CD8-positive, alpha-beta memory T cell (primary cell): Measurements from ENCODE around the gene ELMOD1. TPM values are rescaled to one million over a fixed set of nuclear protein-coding genes. Genes with fewer than 3 reads are reported as not detected.
A peak's percentile ranks its signal among the peaks of the same experiment; 100 is the strongest.
"Not testable (repeated sequence)": the region's sequence is repeated elsewhere in the genome, so short reads cannot be mapped to it uniquely, and the experiment has no call there.

Experiments
- CTCF ChIA-PET: fragments of 350-600 bp; sonication (Branson Sonifier 250); formaldehyde crosslinking; loops from one replicate; lab custom pipeline; 2021; ENCODE audit warnings: antibody characterized with exemption; lab: Charles Lee
- POLR2A ChIA-PET: fragments of 350-600 bp; sonication (Branson Sonifier 250); formaldehyde crosslinking; loops from one replicate; lab custom pipeline; 2021; ENCODE audit warnings: antibody characterized with exemption; lab: Charles Lee
- DNase-seq, 5 donors: peaks; one replicate each; pipeline versions ENCODE4 v3.0.0 to v3.0.0-alpha.2; 2020 to 2022; ENCODE audit warnings: mixed read lengths in 1 of 5
- H3K27ac ChIP-seq: one replicate; pipeline ENCODE4 v1.7.0; 2013; ENCODE audit warnings: low read depth, mild to moderate bottlenecking, low read length, moderate library complexity
- H3K27me3 ChIP-seq: 2 replicates; pipeline ENCODE4 v1.7.0; 2013; ENCODE audit warnings: low read length, mild to moderate bottlenecking; ENCODE audit not compliant: insufficient read depth, poor library complexity, severe bottlenecking
- H3K36me3 ChIP-seq: 2 replicates; pipeline ENCODE4 v1.7.0; 2013; ENCODE audit warnings: mild to moderate bottlenecking, low read length, moderate library complexity; ENCODE audit not compliant: insufficient read depth
- H3K4me1 ChIP-seq: 2 replicates; pipeline ENCODE4 v1.7.0; 2013; ENCODE audit warnings: mild to moderate bottlenecking, low read length, moderate library complexity; ENCODE audit not compliant: insufficient read depth
- H3K4me3 ChIP-seq: 2 replicates; pipeline ENCODE4 v1.7.0; 2013; ENCODE audit warnings: mild to moderate bottlenecking, low read length
- H3K9me3 ChIP-seq: 2 replicates; pipeline ENCODE4 v1.7.0; 2013; ENCODE audit warnings: mild to moderate bottlenecking, low read length
- H3K27ac Mint-ChIP-seq, 8 donors: one replicate each; pipeline ENCODE4 v1.8.0; 2020 to 2021; ENCODE audit warnings: mixed read lengths in 8 of 8, mild to moderate bottlenecking in 6 of 8, inconsistent platforms in 3 of 8, moderate library complexity in 3 of 8
- H3K27me3 Mint-ChIP-seq, 2 donors: one replicate each; pipeline ENCODE4 v1.8.0; 2020 to 2021; ENCODE audit warnings: mixed read lengths in 2 of 2, mild to moderate bottlenecking in 1 of 2, moderate library complexity in 1 of 2
- H3K36me3 Mint-ChIP-seq, 3 donors: one replicate each; pipeline ENCODE4 v1.8.0; 2020 to 2021; ENCODE audit warnings: mixed read lengths in 3 of 3, inconsistent platforms in 1 of 3, mild to moderate bottlenecking in 1 of 3
- H3K4me1 Mint-ChIP-seq, 3 donors: one replicate each; pipeline ENCODE4 v1.8.0; 2020 to 2021; ENCODE audit warnings: mixed read lengths in 3 of 3, inconsistent platforms in 1 of 3, mild to moderate bottlenecking in 1 of 3
- H3K4me3 Mint-ChIP-seq, 7 donors: one replicate each; pipeline ENCODE4 v1.8.0; 2020 to 2021; ENCODE audit warnings: mixed read lengths in 7 of 7, mild to moderate bottlenecking in 6 of 7, moderate library complexity in 4 of 7, inconsistent platforms in 2 of 7
- H3K9me3 Mint-ChIP-seq, 5 donors: one replicate each; pipeline ENCODE4 v1.8.0; 2020 to 2022; ENCODE audit warnings: mixed read lengths in 5 of 5, mild to moderate bottlenecking in 3 of 5, moderate library complexity in 2 of 5, inconsistent platforms in 1 of 5
- polyA plus RNA-seq: library from polyadenylated mRNA; unstranded; fragments of 300-500 nt; fragmentation: Illumina TruSeq; gene quantifications from one replicate; pipeline ENCODE4 v1.2.3, GENCODE V29; 2021
- total RNA-seq, 2 experiments: library from RNA; stranded (reverse); gene quantifications; one replicate each; pipeline ENCODE4 v1.2.3, GENCODE V29; 2021

ELMOD1 gene
- total and polyA plus RNA-seq, 3 experiments from 2014 or later = not detected

- no peaks in the 10 kb centered on the region for H3K36me3 ChIP-seq
- H3K27ac ChIP-seq = no peak overlapping the region
- POLR2A ChIA-PET = no interaction called here
- peaks cover 10% of the 10 kb centered on the region for H3K4me1 ChIP-seq
- Mint-ChIP-seq H3K4me3 (peak overlapping the region in 1 of 7 donors; percentile 64), H3K36me3 (peaks cover 0 to 9% (median 2%) of the 10 kb centered on the region in 3 donors), H3K27ac (no peak overlapping the region), H3K9me3 (no peaks in the 10 kb centered on the region), H3K4me1 (peaks cover 19 to 21% (median 20%) of the 10 kb centered on the region in 3 donors), H3K27me3 (peaks cover 4 to 12% of the 10 kb centered on the region in 2 donors)
- no peaks in the 10 kb centered on the region for H3K9me3 ChIP-seq
- no peak overlapping the region for H3K4me3 ChIP-seq
- no peak for DNase-seq
- H3K27me3 ChIP-seq = peaks cover under 1% of the 10 kb centered on the region
- CTCF ChIA-PET = no interaction called here
Measured at GRCh38 chr11:107570015-107570414, 20.9 kb upstream of the ELMOD1 start.

- Mint-ChIP-seq H3K9me3 (no peaks in the 10 kb centered on the region), H3K4me1 (no peaks in the 10 kb centered on the region), H3K36me3 (peaks cover 0 to 2% (median 0%) of the 10 kb centered on the region in 3 donors), H3K4me3 (no peak overlapping the region), H3K27me3 (peaks cover 4 to 20% of the 10 kb centered on the region in 2 donors), H3K27ac (no peak overlapping the region)
- Histone ChIP-seq H3K4me3 (no peak overlapping the region), H3K27me3 (peaks cover 4% of the 10 kb centered on the region), H3K4me1 (no peaks in the 10 kb centered on the region), H3K27ac (no peak overlapping the region), H3K36me3 (no peaks in the 10 kb centered on the region), H3K9me3 (no peaks in the 10 kb centered on the region)
- POLR2A ChIA-PET = no interaction called here
- CTCF ChIA-PET = interaction anchor here (1.1 to 1.6 kb wide), 3 partner anchors 10 to 110 kb away, joined by 3 to 4 read pairs (median 4); no protein-coding TSS in a partner anchor
- DNase-seq = no peak
Measured at GRCh38 chr11:107573438-107573837, 17.5 kb upstream of the ELMOD1 start.

- peaks cover 3 to 33% of the 10 kb centered on the region in 2 donors for H3K27me3 Mint-ChIP-seq
- CTCF ChIA-PET = interaction anchor here (0.8 to 2.1 kb wide), 7 partner anchors 10 to 112 kb away, joined by 3 to 9 read pairs (median 4); partner anchors contain the start of gene ALKBH8
- H3K4me3 ChIP-seq, H3K9me3 Mint-ChIP-seq, H3K4me3 Mint-ChIP-seq, POLR2A ChIA-PET, H3K27me3 ChIP-seq, H3K9me3 ChIP-seq, H3K27ac ChIP-seq, H3K27ac Mint-ChIP-seq, H3K36me3 ChIP-seq, H3K36me3 Mint-ChIP-seq, H3K4me1 ChIP-seq, H3K4me1 Mint-ChIP-seq: not testable (repeated sequence)
- peak; percentile 10 to 54 (median 31) for DNase-seq
Measured at GRCh38 chr11:107576497-107577345, 14.2 kb upstream of the ELMOD1 start.

- H3K4me3 Mint-ChIP-seq = no peak overlapping the region
- H3K4me1 Mint-ChIP-seq = no peaks in the 10 kb centered on the region
- H3K27ac Mint-ChIP-seq = no peak overlapping the region
- no peak overlapping the region for H3K27ac ChIP-seq
- no peaks in the 10 kb centered on the region for H3K4me1 ChIP-seq
- POLR2A ChIA-PET = no interaction called here
- peaks cover 3 to 32% of the 10 kb centered on the region in 2 donors for H3K27me3 Mint-ChIP-seq
- H3K36me3 ChIP-seq = no peaks in the 10 kb centered on the region
- no peak overlapping the region for H3K4me3 ChIP-seq
- H3K27me3 ChIP-seq = peaks cover 4% of the 10 kb centered on the region
- H3K36me3 Mint-ChIP-seq = peaks cover 0 to 8% (median 2%) of the 10 kb centered on the region in 3 donors
- peaks cover 0 to 1% (median 0%) of the 10 kb centered on the region in 5 donors for H3K9me3 Mint-ChIP-seq
- DNase-seq = no peak
- no peaks in the 10 kb centered on the region for H3K9me3 ChIP-seq
- CTCF ChIA-PET = interaction anchor here (0.9 to 2.1 kb wide), 3 partner anchors 11 to 112 kb away, joined by 3 to 7 read pairs (median 4); partner anchors contain the start of gene ALKBH8
Measured at GRCh38 chr11:107577346-107577711, 13.6 kb upstream of the ELMOD1 start.

GRCh38 chr11:107579169-107579568, 11.8 kb upstream of the ELMOD1 start:
- H3K9me3 Mint-ChIP-seq, H3K27ac Mint-ChIP-seq, H3K4me1 Mint-ChIP-seq, H3K36me3 ChIP-seq, H3K4me3 Mint-ChIP-seq, H3K4me1 ChIP-seq, CTCF ChIA-PET, H3K9me3 ChIP-seq, DNase-seq, H3K27ac ChIP-seq, H3K36me3 Mint-ChIP-seq, H3K27me3 ChIP-seq, H3K4me3 ChIP-seq: not testable (repeated sequence)
- POLR2A ChIA-PET = interaction anchor here (0.6 kb wide), 1 partner anchor 49 kb away, joined by 3 read pairs; no protein-coding TSS in a partner anchor
- peaks cover 3 to 36% of the 10 kb centered on the region in 2 donors for H3K27me3 Mint-ChIP-seq

GRCh38 chr11:107581147-107581546, 9.8 kb upstream of the ELMOD1 start:
- Mint-ChIP-seq H3K4me1 (no peaks in the 10 kb centered on the region), H3K36me3 (peaks cover 0 to 7% (median 2%) of the 10 kb centered on the region in 3 donors), H3K27ac (no peak overlapping the region), H3K27me3 (peaks cover 4 to 43% of the 10 kb centered on the region in 2 donors), H3K4me3 (no peak overlapping the region), H3K9me3 (peaks cover 0 to 1% (median 0%) of the 10 kb centered on the region in 5 donors)
- H3K36me3 ChIP-seq = no peaks in the 10 kb centered on the region
- ChIA-PET POLR2A (no interaction called here), CTCF (interaction anchor here (0.7 to 1.3 kb wide), 2 partner anchors 7 to 32 kb away, joined by 3 to 4 read pairs; no protein-coding TSS in a partner anchor)
- DNase-seq = no peak
- no peaks in the 10 kb centered on the region for H3K9me3 ChIP-seq
- H3K27me3 ChIP-seq = no peaks in the 10 kb centered on the region
- no peak overlapping the region for H3K4me3 ChIP-seq
- no peaks in the 10 kb centered on the region for H3K4me1 ChIP-seq
- no peak overlapping the region for H3K27ac ChIP-seq

- Mint-ChIP-seq H3K9me3 (peaks cover 0 to 2% (median 0%) of the 10 kb centered on the region in 5 donors), H3K27me3 (peaks cover 20 to 65% of the 10 kb centered on the region in 2 donors), H3K4me1 (no peaks in the 10 kb centered on the region), H3K4me3 (no peak overlapping the region), H3K36me3 (peaks cover 0 to 6% (median 2%) of the 10 kb centered on the region in 3 donors), H3K27ac (no peak overlapping the region)
- Histone ChIP-seq H3K27ac (no peak overlapping the region), H3K27me3 (no peaks in the 10 kb centered on the region), H3K9me3 (no peaks in the 10 kb centered on the region), H3K4me1 (no peaks in the 10 kb centered on the region), H3K4me3 (no peak overlapping the region), H3K36me3 (no peaks in the 10 kb centered on the region)
- DNase-seq = no peak
- CTCF ChIA-PET = interaction anchor here (0.7 to 0.9 kb wide), 2 partner anchors 9 to 25 kb away, joined by 3 to 4 read pairs; no protein-coding TSS in a partner anchor
- POLR2A ChIA-PET = no interaction called here
Measured at GRCh38 chr11:107583629-107584195, 7.2 kb upstream of the ELMOD1 start.
